ENCODE data around the gene GJC2.

GRCh38 chr1:228159008-228159665, 9.4 kb downstream of the GJC2 start:
- no peak for TF ChIP-seq POLR2AphosphoS5 (IDR thresholded peaks at IDR 0.05; ENCODE audit: low read depth, low read length)
- no peak for TF ChIP-seq TAF1 (IDR thresholded peaks at IDR 0.05; ENCODE audit: borderline replicate concordance, insufficient read depth, low read length)
- no peak for TF ChIP-seq SIN3A (IDR thresholded peaks at IDR 0.05; ENCODE audit: borderline replicate concordance, insufficient read depth, low read length)
